NCI-H2196 (cell line): ENCODE results near the gene DNAJC5G.
"Not testable (repeated sequence)": the region's sequence is repeated elsewhere in the genome, so short reads cannot be mapped to it uniquely, and the experiment has no call there.

ENCODE experiments used
- DNase-seq: peaks from one replicate; lab custom pipeline; 2025; ENCODE audit not compliant: unreplicated experiment; lab: John Stamatoyannopoulos, UW

The DNAJC5G gene

DNA sequence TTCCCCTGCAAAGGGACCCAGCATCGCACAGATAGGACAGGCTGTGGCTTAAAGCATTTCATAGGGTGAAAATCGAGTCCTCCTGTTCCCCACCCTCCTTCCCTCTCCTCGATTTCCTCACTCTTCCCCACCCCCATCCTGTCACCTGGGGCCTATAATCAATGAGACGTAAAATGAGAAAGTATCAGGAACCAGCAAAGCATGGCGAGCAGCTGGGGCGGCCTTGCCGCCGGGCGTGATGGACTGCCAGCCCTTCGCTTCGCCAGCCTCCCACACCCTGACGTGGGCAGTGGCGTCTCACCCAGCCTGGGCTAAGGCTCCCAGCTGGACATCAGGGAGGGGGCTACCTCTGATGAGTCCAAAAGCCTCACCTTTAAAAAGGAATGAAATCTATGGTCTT is 23.5 kb upstream of the DNAJC5G start:
- no peak for DNase-seq

DNA sequence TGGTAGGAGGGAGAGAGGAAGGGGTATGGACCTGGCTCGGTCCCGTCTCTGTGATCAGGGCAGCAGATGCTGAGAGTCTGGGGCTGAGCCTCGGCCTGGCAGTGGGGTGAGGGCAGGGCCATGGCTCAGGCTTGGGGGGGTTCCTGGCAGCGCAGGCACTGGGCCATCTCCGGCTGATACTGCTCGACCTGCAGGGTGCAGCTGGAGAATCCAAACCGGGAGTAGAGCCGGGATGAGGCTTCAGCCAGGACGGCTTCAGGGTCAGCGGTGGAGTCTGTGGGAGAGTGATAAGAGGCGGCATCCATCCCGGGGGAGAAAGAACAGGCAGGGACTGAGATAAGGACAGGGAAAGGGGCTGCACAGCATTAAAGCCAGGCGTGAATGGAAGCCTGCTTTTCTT is 20.0 kb upstream of the DNAJC5G start:
- no peak for DNase-seq

DNA sequence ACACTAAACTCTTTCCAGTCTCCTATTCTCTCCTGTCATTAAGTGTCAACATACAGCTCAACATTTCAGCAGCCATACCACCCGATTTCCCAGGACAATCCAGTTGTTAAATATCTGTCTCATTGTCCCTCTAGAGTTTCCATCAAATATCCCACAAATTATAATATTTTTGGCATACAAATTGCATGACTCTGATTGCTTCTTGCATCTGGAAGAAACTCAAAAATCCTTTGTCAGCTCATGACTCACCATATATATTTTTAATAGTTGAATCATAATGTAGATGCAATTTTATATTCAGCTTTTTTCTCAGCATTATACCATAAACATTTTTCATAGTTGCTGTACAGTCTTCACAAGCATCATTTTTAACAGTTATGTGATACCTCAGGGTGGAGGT is 19.6 kb upstream of the DNAJC5G start:
- no peak for DNase-seq

DNA sequence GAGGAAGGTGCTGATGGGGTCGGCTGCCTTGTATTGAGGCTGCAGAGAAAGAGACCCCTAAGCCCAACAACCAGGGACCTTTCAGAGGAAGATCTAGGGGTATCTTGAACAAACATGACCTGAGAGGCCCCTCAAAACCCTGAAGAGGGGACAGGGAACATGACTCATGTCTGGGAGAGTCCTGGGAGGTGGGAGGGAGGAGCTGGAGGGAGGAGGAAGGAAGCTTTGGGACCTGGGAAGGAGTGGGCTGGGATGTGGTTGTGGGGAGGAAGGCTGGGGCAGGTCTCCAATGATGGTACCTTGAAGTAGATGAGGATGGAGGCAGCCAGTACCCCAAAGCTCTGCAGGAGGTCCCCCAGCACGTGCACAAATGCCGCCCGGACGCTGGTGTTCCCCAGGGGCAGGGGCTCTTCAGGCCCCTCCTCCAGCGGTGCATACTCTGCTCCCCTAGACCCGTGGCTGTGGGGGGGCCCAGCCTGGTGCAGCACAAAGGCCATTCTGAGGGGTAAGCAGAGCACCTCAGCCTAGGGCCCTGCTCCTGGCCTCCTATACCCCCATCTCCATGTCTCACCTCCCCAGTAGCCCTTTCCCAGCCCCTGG is 18.3 kb upstream of the DNAJC5G start:
- no peak for DNase-seq

DNA sequence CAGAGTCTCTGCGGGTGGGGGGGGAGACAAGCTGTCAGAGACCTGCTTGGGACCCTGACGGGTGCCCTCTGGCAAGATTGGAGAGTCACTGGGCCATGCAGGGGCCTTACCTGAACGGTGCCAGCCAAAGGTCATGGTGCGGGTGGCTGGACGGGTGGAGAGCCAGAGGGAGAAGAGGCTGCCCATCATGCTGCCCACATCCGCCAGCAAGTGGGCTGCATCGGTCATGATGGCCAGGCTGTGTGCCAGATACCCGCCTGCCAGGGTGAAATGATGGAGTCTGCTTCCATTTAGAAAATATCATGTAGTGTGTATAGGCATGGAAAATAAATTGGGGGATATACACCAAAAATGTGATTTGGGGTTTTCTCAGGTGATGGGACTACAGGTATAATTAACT is 17.2 kb upstream of the DNAJC5G start:
- DNase-seq, result no peak

DNA sequence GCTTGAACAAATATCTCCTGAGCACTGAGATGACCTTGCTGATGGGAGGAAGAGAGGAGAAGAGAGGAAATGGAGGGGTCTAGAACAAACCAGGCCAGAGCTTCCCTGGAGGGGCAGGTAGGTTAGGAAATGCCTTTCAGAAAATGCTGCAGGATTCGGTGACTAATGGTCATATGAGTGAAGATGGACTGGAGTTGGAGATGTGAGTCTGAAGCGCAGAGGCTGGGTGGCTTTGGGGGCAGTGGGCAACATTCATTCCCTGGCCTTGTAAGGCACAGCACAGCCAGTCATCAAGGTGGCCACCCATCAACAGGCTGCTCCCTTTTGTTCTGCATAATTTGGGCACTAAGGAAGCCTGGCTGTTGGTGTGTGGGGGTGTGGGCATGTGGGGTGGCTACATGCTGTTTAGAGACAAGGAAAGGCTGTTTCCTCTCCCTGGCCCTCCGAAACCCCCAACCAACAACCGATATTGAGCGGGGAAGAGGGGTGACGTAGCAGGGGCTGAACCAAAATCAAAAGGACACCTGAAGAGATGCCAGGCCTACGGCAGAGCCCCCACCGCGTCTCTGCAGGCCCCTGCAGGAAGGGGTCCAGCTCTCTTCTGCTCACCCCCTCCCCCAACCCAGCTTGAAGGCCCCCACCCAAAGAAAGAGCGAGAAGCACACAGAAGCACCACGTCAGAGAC is 13.8 kb upstream of the DNAJC5G start:
- no peak for DNase-seq

DNA sequence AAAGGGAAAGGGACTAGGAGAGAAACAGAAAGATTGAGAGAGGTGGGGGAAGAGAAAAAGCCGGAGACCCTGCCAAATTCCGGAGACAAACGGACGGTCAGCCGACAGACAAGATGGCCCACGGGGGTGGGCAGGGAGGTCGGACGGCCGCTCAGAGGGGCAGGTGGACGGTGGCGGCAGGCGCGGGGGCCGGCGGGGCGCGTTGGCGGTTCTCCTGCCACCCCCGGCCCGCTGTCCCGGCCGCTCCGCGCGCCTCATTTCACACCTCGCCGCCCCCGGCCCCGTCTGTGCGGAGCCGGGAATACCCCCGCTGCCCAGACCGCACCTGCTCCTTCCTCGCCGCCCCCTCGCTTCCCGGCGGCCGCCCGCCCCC is 13.3 kb upstream of the DNAJC5G start:
- no peak for DNase-seq

DNA sequence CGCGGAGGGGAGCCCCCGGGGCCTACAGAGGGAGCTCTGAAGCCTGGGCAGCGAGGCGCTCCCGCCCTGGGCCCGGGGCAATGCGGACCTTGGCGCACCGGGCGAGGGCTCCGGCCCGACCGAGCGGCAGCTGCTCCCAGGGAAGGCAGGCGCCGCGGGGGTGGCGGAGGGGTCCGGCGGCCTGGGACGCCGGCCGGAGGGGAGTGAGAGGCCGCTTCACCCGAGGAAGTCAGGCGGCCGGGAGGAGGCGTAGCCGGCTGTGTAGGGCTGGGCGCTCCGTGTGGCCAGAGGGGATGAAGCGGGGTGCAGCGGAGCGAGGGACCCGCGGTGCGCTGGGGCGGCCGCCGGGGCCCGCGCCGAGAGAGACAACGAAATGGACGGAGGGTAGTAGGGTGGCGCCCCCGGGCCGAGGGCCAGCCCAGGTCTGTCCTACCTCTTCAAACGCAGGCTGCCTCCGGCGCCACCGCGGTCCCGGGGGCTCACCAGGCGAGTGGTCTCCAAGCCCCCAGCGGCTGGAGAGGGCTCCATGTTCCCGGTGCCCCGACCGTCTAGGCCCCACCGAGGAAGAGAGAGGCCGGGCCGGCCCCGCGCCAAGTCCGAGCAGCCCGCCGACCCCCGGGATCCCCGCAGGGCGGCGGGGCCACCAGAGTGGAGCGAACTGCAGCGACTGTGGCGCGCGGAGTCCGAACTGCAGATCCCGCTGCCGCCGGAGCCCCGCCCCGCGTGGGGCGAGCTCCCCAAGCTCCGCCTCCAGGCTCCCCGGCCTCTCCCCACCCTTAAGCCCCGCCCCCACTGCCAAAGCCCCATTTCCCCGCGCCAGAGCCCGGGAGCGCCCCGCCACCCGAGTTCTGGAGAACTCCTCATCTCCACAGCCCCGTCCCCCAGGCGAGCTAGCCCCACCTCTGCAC is 12.6 kb upstream of the DNAJC5G start, which contains the start of gene SLC30A3:
Gene SLC30A3, minus strand, starts transcription at position 669 of the 908 bp plus-strand sequence. Its CDS starts 141 bp downstream, at position 528.
- peak; percentile 52 for DNase-seq

DNA sequence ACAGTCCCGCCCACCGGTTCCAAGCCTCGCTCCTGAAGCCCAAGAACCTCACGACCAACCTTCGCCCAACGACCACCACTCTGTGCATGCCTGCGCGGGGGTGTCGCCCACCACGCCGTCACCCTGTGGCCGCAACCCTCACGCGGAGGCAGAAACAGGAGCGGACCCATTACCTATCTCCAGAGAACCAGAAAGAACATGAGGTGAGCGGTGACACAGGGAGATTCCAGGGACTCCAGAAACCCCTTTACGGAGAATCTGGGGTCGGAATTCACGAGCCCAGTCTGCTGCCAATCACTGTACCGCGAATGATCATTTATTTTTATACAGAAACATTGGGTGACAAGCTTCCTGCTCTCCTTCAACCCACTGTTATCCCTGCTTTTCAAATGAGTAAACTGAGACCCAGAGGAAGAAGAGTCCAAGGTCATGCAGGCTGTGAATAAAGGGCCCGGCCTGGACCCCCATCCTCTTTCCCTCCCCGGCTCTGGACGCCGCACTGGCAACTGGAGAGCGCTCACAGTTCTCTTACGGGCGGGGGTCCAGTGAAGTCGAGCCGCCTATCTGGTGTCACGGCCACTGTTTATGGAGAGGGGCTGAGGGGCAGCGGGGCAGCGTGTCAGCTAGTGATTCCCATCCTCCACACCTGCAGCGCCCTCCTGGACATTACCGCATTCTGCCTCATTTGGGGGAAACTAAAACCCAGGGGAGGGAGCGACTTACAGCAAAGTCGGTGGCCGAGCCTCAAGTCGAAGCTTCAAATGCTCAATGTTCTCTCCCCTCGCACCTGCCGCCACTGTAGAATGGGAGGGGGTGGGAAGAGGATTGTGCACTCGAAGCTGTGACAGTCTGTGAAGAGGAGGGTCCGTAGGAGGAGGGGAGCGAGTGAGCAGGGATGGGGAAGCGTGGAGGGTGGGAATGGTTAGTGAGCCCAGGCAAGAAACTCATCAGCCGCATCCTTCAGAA is 11.7 kb upstream of the DNAJC5G start:
- DNase-seq, result no peak

DNA sequence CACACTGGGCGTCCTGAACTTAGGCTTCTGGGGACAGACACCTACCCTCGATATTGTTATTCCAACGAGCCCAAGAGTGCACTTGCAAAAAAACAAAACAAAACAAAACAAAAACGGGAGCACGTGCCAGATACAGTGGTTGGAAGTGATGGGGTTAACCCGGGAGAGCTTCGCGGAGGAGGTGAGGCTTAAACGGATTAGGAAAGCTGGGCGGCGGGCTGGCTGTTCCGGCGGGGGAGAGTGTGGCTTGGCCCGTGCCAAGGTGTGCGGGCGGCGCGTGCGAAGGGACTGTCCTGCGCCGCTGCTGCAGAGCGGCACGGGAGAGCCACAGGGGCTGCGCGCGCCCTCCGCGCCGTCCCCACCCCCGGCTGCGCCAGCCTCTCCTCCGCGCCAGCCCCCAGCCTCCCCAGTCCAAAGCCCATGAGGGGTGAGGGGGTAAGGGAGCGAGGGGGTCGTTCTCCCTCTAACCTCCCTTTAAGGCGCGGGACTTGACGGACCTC is 10.9 kb upstream of the DNAJC5G start:
- no peak for DNase-seq

DNA sequence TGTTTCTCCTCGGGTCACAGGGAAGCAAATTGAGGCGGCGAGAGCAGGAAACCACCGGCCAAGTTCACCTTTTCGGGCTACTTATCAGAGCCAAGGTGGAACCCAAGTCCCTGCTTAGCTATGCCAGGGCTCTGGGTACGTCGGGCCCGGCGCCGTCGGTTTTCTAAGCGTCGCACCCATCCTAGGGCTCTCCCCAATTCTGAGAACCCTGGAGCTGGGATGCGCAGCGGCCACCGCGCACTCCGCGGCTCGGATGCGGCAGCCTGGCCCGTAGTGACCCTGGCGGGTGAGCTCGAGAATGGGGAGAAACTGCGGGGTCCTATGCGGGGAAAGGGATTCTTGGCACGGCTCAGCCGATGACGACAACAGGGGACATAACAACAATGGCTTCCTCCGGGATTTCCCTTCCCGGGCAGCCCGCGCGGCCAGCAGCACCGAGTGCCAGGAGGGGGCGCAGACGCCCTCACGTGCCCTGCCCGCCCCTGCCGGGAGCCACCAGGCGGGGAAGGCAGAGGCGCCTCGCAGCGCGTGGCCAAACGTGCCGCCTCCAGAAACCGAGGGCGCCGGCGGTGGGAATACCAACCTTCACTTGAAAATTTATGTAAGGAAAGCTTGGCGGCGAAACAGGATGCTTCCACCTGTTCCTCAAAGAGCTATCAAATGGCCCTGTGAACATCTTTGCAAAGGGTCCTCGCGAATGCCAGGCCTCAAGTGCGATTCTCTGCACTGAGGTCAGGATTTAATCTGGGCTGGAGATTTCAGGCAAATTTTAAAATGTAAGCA is 10.3 kb upstream of the DNAJC5G start:
- DNase-seq, result peak; percentile 81

DNA sequence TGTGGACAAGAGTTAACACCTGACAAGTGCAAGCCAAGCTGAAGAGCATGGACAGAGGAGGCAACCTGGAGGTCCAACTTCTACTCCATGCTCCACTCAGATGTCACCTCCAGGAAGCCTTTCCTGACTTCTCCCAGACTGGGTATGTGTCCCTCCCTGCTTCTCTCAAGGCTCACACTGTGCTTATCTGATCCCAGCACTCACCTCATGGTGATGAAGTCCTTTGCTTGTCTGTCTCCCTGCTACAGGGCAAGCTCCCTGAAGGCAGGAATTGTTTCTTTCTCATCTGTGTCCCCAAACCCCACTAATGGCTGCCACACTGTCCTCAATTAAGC is 9.7 kb upstream of the DNAJC5G start:
- DNase-seq, result no peak

DNA sequence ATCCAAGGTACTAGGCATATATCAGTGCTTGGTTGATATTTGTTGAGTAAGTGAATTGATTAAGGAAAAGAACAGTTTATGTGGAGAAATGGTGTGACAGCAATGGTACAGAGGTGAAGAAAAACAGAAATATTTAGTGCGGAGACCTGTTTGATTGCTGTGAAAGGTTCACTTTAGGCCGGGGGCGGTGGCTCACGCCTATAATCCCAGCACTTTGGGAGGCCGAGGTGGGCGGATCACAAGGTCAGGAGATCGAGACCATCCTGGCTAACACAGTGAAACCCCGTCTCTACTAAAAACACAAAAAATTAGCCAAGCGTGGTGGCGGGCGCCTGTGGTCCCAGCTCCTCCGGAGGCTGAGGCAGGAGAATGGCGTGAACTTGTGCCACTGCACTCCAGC is 6.9 kb upstream of the DNAJC5G start:
- not testable (repeated sequence) for DNase-seq

DNA sequence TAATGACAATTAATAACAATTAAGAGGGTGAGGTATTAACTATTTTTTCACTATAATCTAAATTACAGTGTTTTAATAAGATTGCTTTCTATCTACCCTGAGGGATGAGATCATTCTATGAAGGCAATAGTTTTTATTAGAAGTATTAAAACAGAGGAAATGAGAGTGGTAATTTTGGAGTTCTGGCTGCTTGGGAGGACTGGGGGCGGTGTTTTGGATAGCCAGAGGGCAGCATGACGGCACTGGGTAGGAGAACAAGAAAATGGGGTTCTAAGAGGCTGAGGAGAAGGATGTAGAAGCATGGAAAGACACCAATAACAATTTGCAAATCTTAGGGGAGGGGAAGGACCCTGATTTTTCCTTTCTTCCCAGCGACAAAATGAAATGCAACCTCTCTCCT is 5.1 kb upstream of the DNAJC5G start:
- DNase-seq, result no peak

DNA sequence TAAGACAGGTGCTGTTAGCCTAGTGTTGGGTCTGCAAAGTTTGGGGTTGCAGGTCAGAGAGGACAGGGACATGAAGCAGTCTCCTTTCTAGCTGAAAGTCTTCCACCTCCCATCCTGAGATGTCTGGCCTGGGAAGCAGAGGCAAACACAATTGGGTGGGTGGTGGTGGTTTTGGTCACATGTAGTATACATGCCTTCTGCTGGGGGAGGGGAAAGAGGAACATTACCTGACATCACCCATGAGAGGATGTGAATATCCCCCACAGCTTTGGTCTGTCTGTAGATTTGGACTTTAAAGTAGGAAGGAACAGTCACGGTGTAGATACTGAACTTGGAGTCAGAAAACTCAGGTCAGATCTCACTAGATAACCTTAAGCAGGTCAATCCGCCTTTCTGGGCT is 4.6 kb upstream of the DNAJC5G start:
- DNase-seq, result no peak

DNA sequence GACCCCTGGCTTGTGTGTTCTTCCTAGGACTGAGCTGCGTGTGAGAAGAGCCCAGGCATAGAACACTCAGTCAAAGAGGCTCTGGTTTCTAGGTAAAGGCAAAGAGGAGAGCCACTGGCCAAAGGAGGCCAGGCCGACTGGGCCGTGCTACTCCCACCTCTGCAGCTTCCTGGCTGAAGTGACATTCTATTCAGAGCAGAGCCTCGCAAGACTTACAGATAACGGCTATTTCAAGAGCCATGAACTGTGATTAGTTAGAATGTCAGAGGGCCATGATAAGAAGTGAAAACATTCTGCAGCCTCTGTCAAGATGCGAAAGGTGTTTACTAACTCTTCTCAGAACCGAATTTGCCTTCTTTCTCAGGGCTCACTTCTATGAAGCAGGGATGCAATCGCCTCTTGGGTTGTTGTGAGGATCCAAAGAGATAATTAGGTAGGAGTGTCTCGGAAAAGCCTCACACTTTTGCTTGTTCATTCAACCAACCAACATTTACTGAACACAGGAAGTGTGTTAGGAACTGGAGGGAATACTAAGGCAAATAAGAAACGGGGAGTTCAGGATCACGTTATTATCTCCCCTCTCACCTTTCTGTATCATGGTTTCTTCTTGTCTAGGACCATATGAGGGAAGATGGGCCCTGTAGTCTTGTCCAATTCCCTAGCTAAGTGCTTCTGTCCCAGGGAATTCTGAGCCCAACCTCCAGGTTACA is 3.4 kb upstream of the DNAJC5G start:
- no peak for DNase-seq

DNA sequence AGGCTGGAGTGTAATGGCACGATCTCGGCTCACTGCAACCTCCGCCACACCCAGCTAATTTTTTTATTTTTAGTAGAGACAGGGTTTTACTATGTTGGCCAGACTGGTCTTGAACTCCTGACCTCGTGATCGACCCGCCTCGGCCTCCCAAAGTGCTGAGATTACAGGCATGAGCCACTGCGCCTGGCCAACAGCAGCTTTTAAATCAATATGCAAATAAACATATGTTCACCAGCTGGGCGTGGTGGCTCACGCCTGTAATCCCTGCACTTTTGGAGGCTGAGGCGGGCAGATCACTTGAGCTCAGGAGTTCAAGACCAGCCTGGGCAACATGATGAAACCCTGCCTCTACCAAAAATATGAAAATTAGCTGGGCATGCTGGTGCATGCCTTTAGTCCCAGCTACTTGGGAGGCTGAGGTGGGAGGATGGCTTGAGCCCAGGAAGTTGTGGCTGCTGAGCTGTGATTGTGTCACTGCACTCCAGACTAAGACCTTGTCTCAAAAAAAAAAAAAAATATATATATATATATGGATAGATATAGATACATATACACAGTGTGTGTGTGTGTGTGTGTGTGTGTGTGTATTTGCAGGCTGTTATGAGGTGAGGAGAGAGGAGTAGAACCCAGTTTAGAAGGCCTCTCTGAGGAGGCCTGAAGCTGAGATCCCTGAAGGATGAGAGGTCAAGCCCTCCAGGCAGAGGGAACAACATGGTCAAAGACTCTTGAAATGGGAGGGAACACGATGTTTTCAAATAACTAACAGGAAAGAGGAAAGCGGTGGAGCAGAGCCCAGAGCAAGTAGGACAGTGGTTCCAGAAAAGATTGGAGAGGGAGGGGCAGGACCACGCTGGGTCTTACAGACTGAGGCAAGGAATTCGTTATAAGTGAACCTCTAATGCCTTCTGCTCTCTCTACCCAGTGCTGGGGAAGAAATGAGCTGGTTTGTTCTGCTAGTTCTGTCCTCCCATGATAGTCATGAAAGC is 2.4 kb upstream of the DNAJC5G start:
- not testable (repeated sequence) for DNase-seq

DNA sequence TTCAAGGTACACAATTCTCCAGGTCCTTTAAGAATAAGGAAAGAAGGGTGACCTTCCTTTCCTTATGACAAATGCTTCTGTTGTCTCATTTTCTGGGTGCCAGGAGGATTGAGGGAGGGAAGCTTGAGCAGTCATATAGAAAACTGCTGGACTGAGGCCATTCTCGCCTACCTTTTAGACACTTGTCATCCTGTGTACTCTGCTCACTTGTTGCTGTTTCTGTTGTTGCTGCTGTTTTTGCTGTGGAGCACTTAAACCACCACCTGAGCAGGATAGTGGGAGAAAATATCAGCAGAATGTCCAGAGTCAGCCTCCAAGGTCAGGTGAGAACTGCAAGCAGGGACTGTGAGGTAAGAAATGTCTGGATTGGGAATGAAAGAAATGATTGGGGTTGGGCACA is 2.8 kb downstream of the DNAJC5G start:
- no peak for DNase-seq
